ENCODE results near the gene ZNF280A.

ZNF280A gene

GRCh38 chr22:22531770-22532546, 11.9 kb upstream of the ZNF280A start:
- DNase-seq (ENCODE audit: low spot score), result no peak
- TF ChIP-seq, protein P1, sequence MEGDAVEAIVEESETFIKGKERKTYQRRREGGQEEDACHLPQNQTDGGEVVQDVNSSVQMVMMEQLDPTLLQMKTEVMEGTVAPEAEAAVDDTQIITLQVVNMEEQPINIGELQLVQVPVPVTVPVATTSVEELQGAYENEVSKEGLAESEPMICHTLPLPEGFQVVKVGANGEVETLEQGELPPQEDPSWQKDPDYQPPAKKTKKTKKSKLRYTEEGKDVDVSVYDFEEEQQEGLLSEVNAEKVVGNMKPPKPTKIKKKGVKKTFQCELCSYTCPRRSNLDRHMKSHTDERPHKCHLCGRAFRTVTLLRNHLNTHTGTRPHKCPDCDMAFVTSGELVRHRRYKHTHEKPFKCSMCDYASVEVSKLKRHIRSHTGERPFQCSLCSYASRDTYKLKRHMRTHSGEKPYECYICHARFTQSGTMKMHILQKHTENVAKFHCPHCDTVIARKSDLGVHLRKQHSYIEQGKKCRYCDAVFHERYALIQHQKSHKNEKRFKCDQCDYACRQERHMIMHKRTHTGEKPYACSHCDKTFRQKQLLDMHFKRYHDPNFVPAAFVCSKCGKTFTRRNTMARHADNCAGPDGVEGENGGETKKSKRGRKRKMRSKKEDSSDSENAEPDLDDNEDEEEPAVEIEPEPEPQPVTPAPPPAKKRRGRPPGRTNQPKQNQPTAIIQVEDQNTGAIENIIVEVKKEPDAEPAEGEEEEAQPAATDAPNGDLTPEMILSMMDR (IDR thresholded peaks at IDR 0.05; ENCODE audit: extremely low read depth, missing control alignments), result no peak

DNA sequence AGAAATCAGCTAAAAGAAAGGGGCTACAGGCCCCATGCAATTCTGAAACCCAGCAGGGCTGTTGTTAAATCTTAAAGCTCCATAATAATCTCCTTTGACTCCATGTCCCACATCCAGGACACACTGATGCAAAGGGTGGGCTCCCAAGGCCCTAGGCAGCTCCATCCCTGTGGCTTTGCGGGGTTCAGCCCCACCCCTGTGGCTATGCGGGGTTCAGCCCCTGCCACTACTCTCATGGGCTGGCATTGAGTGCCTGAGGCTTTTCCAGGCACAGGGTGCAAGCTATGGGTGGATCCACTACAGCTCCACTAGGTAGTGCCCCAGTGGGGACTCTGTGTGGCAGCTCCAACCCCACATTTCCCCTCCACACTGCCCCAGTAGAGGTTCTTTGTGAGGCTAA, 8.7 kb upstream of the ZNF280A start:
- TF ChIP-seq, protein P1 (IDR thresholded peaks at IDR 0.05; ENCODE audit: extremely low read depth, missing control alignments), result no peak
- DNase-seq (ENCODE audit: low spot score), result no peak

DNA sequence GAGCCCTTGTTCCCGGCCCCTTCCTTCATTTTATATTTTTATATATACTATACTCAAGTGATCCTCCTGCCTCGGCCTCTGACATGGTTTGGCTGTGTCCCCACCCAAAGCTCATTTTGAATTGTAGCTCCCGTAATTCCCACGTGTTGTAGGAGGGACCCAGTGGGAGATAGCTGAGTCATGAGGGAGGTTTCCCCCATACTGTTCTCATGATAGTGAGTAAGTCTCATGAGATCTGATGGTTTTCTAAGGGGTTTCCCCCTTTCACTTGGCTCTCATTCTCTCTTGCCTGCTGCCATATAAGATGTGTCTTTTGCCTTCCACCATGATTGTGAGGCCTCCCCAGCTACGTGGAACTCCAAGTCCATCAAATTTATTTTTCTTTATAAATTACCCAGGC, 7.2 kb upstream of the ZNF280A start:
- TF ChIP-seq, protein P1 (IDR thresholded peaks at IDR 0.05; ENCODE audit: extremely low read depth, missing control alignments), result no peak
- no peak for DNase-seq (ENCODE audit: low spot score)

DNA sequence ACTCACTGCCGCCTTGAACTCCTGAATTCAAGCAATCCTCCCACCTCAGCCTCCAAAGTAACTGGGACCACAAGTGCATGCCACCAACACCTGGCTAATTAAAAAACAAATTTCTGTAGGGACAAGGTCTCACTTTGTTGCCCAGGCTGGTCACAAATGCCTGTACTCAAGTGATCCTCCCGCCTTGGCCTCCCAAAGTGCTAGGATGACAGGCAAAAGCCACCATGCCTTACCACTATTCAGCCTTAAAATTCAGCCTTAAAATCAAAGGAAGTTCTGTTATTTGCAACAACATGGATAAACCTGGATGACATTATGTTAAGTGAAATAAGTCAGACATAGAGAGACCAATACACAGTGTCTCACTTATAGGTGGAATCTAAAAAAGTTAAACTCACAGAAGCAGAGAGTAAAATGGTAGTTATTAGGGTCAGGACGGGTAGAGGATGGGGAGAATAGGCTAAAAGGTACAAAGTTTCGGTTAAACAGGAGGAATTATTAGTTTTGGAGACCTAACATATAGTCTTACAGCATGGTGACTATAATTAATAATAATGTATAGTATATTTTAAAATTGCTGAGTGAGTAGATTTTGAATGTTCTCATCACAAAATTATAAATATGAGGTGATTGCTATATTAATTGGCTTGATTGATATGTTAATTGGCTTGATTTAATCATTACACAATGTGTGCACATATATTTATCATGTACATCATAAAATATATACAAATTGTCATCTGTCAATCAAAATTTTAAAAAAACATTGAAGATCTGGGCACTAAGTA, 6.2 kb upstream of the ZNF280A start:
- TF ChIP-seq, protein P1 (IDR thresholded peaks at IDR 0.05; ENCODE audit: extremely low read depth, missing control alignments), result no peak
- DNase-seq (ENCODE audit: low spot score), result no peak

GRCh38 chr22:22523494-22523893, 3.4 kb upstream of the ZNF280A start:
- TF ChIP-seq, protein P1 (IDR thresholded peaks at IDR 0.05; ENCODE audit: extremely low read depth, missing control alignments), result no peak

GRCh38 chr22:22521631-22522030, 1.6 kb upstream of the ZNF280A start:
- DNase-seq (ENCODE audit: low spot score), result no peak
- TF ChIP-seq, protein P1 (IDR thresholded peaks at IDR 0.05; ENCODE audit: extremely low read depth, missing control alignments), result no peak

More at GRCh38 chr22:22523494-22523893, 3.4 kb upstream of the ZNF280A start:
- DNase-seq (ENCODE audit: low spot score), result no peak
